Astrocyte (in vitro differentiated cells and primary cell): ENCODE results near the gene PGS1. TPM values are rescaled to one million over a fixed set of nuclear protein-coding genes. Genes with fewer than 3 reads are reported as not detected.

Experiments
- DNase-seq: peaks from one replicate; pipeline ENCODE4 v3.0.0-alpha.2; 2010; ENCODE audit warnings: low read depth
- FAIRE-seq: peaks from 2 replicates; lab custom pipeline; 2011; peaks lifted over from hg19 to GRCh38; lab: Jason Lieb, UNC
- H2AFZ ChIP-seq: 2 replicates; pipeline ENCODE4 v1.6.0; 2012; ENCODE audit warnings: low read depth, low read length, inconsistent platforms
- H3K27ac ChIP-seq: 2 replicates; pipeline ENCODE4 v1.5.1; 2011; ENCODE audit warnings: low read depth, low read length, inconsistent platforms
- H3K27me3 ChIP-seq: 2 replicates; pipeline ENCODE4 v1.6.0; 2011; ENCODE audit warnings: low read length, inconsistent platforms; ENCODE audit not compliant: insufficient read depth
- H3K36me3 ChIP-seq: 2 replicates; pipeline ENCODE4 v1.5.1; 2011; ENCODE audit warnings: low read length, inconsistent platforms; ENCODE audit not compliant: insufficient read depth
- H3K4me1 ChIP-seq: 2 replicates; pipeline ENCODE4 v1.5.1; 2011; ENCODE audit warnings: low read length, inconsistent platforms; ENCODE audit not compliant: insufficient read depth
- H3K4me2 ChIP-seq: 2 replicates; pipeline ENCODE4 v1.6.0; 2012; ENCODE audit warnings: low read length, inconsistent platforms
- H3K4me3 ChIP-seq: 2 replicates; pipeline ENCODE4 v1.5.1; 2011; ENCODE audit warnings: low read depth, mild to moderate bottlenecking, low read length, inconsistent platforms; ENCODE audit not compliant: insufficient read depth
- H3K79me2 ChIP-seq: 2 replicates; pipeline ENCODE4 v1.6.0; 2012; ENCODE audit warnings: mild to moderate bottlenecking, low read length, inconsistent platforms; ENCODE audit not compliant: insufficient read depth
- H3K9ac ChIP-seq: 2 replicates; pipeline ENCODE4 v1.6.0; 2012; ENCODE audit warnings: mild to moderate bottlenecking, low read length, inconsistent platforms
- H3K9me3 ChIP-seq: 2 replicates; pipeline ENCODE4 v1.5.1; 2012; ENCODE audit warnings: low read depth, mild to moderate bottlenecking, low read length, inconsistent platforms; ENCODE audit not compliant: insufficient read depth
- H4K20me1 ChIP-seq: 2 replicates; pipeline ENCODE4 v1.6.0; 2012; ENCODE audit warnings: low read length, inconsistent platforms; ENCODE audit not compliant: insufficient read depth
- H3K27ac Mint-ChIP-seq: one replicate; pipeline ENCODE4 v1.8.0; 2021; ENCODE audit warnings: mild to moderate bottlenecking, mixed read lengths; ENCODE audit not compliant: unreplicated experiment
- H3K27me3 Mint-ChIP-seq: one replicate; pipeline ENCODE4 v1.8.0; 2021; ENCODE audit warnings: low read depth, mixed read lengths; ENCODE audit not compliant: unreplicated experiment
- H3K36me3 Mint-ChIP-seq: one replicate; pipeline ENCODE4 v1.8.0; 2021; ENCODE audit warnings: low read depth, mixed read lengths; ENCODE audit not compliant: unreplicated experiment
- H3K4me1 Mint-ChIP-seq: one replicate; pipeline ENCODE4 v1.8.0; 2021; ENCODE audit warnings: low read depth, mixed read lengths; ENCODE audit not compliant: unreplicated experiment
- H3K4me3 Mint-ChIP-seq: one replicate; pipeline ENCODE4 v1.8.0; 2021; ENCODE audit warnings: mild to moderate bottlenecking, moderate library complexity, mixed read lengths; ENCODE audit not compliant: unreplicated experiment
- H3K9me3 Mint-ChIP-seq: one replicate; pipeline ENCODE4 v1.8.0; 2021; ENCODE audit warnings: mild to moderate bottlenecking, mixed read lengths; ENCODE audit not compliant: unreplicated experiment
- CTCF ChIP-seq: IDR thresholded peaks from 2 replicates; pipeline ENCODE4 v1.5.1; 2011; ENCODE audit warnings: low read depth, mild to moderate bottlenecking, inconsistent platforms, low read length, moderate library complexity; ENCODE audit not compliant: insufficient read depth
- EZH2 ChIP-seq: IDR thresholded peaks from 2 replicates; pipeline ENCODE4 v1.6.1; 2012; ENCODE audit warnings: mild to moderate bottlenecking, low read length, inconsistent platforms; ENCODE audit not compliant: insufficient read depth
- total RNA-seq: library from RNA; stranded (reverse); gene quantifications from 2 replicates; pipeline ENCODE4 v1.2.1, GENCODE V29; 2021

The PGS1 gene
- total RNA-seq, 1 donor from 2014 or later: 32.0 TPM

- TF ChIP-seq CTCF: no peak
- H3K79me2 ChIP-seq: peaks cover 38% of the 10 kb centered on the region
- peak overlapping the region; percentile 94 for H3K4me2 ChIP-seq
Observed at GRCh38 chr17:78359321-78359996, 19.0 kb upstream of the PGS1 start.

GRCh38 chr17:78359997-78360370 is 18.5 kb upstream of the PGS1 start, which contains the start of gene SOCS3:
TSS of gene SOCS3 (minus strand) at chr17:78360077. CDS start at chr17:78359095, 982 bp downstream.
- peak within 1 kb of the TSS; percentile 87 for H3K4me3 Mint-ChIP-seq
- Histone ChIP-seq H3K4me3 (peak within 1 kb of the TSS; percentile 80), H3K4me2 (peak within 1 kb of the TSS; percentile 94), H3K27me3 (no peaks in the 10 kb centered on the region), H3K9me3 (no peaks in the 10 kb centered on the region), H3K36me3 (peaks cover 5% of the 10 kb centered on the region), H3K4me1 (peaks cover 41% of the 10 kb centered on the region), H4K20me1 (peaks cover 42% of the 10 kb centered on the region), H3K27ac (peak within 1 kb of the TSS; percentile 84), H3K79me2 (peaks cover 38% of the 10 kb centered on the region), H2AFZ (peak within 1 kb of the TSS; percentile 20), H3K9ac (peak within 1 kb of the TSS; percentile 93)
- no peaks in the 10 kb centered on the region for H3K9me3 Mint-ChIP-seq
- peak; percentile 89 for DNase-seq
- peaks cover 5% of the 10 kb centered on the region for H3K27me3 Mint-ChIP-seq
- TF ChIP-seq EZH2: no peak
- TF ChIP-seq CTCF: no peak
- no peak for FAIRE-seq
- no peak within 1 kb of the TSS for H3K27ac Mint-ChIP-seq
- no peaks in the 10 kb centered on the region for H3K36me3 Mint-ChIP-seq
- H3K4me1 Mint-ChIP-seq: peaks cover 20% of the 10 kb centered on the region

More at GRCh38 chr17:78359321-78359996, 19.0 kb upstream of the PGS1 start:
- no peaks in the 10 kb centered on the region for H3K27me3 ChIP-seq
- H3K4me1 ChIP-seq: peaks cover 36% of the 10 kb centered on the region
- H3K9me3 Mint-ChIP-seq: no peaks in the 10 kb centered on the region
- no peaks in the 10 kb centered on the region for H3K9me3 ChIP-seq
- peak overlapping the region; percentile 81 for H3K4me3 Mint-ChIP-seq
- peaks cover 5% of the 10 kb centered on the region for H3K36me3 ChIP-seq
- peaks cover 5% of the 10 kb centered on the region for H3K27me3 Mint-ChIP-seq
- peak overlapping the region; percentile 80 for H3K4me3 ChIP-seq
- no peak overlapping the region for H3K27ac Mint-ChIP-seq
- no peak for DNase-seq
- peak overlapping the region; percentile 84 for H3K27ac ChIP-seq
- H2AFZ ChIP-seq: peak overlapping the region; percentile 20
- peak overlapping the region; percentile 93 for H3K9ac ChIP-seq
- no peak for FAIRE-seq
- peaks cover 21% of the 10 kb centered on the region for H3K4me1 Mint-ChIP-seq
- H4K20me1 ChIP-seq: peaks cover 42% of the 10 kb centered on the region
- no peaks in the 10 kb centered on the region for H3K36me3 Mint-ChIP-seq
